Epithelial cell of esophagus (primary cell): ENCODE data around the gene PTK6.

Source experiments
- DNase-seq: peaks from one replicate; pipeline ENCODE4 v3.0.0; 2010; ENCODE audit warnings: low read depth
- H3K4me3 ChIP-seq: 2 replicates; pipeline ENCODE4 v1.5.1; 2011; ENCODE audit warnings: mild to moderate bottlenecking, low read length, control low read depth
- CTCF ChIP-seq: IDR thresholded peaks from 2 replicates; pipeline ENCODE4 v1.5.1; 2011; ENCODE audit warnings: low read depth, mild to moderate bottlenecking, low read length, control low read depth, inconsistent platforms; ENCODE audit not compliant: insufficient read depth; ENCODE audit errors: missing control alignments

The PTK6 gene

DNA sequence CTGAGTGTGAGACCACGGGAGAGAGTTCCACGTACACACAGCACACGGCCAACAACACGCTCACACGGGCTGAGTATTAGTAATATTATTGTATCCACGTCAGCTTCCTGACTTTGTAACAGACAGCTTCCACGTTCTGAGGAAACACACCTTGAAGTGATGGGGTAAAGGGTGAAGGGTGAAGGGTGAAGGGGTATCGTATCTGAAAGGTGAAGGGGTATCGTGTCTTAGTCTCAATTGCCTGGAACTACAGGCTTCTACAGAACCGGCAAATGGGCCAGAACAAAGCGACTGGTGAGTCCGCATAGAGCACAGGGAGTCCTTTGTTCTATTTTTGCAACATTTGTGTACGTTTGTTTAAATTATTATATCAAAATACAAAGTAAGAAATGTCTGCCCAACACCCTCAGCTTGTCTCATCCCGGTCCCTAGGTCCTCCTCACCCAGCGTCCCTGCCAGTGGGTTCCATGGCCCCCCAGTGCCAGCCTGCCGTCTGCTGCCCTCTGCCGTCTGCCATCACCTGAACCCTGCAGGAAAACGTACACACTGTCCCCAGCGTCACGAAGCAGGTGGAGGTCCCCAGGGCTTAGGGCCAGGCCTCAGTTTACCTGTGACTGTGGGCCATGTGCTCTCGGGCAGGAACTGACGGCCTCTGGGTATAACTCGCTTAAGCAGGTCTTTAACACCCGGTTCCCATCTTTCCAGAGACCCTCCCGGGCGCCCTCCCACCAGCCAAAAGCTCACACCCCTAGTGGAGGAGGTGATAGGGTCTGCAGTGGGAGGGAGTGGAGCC lies 41.2 kb upstream of the PTK6 start:
- H3K4me3 ChIP-seq, result no peak overlapping the region
- no peak for TF ChIP-seq CTCF
- no peak for DNase-seq

DNA sequence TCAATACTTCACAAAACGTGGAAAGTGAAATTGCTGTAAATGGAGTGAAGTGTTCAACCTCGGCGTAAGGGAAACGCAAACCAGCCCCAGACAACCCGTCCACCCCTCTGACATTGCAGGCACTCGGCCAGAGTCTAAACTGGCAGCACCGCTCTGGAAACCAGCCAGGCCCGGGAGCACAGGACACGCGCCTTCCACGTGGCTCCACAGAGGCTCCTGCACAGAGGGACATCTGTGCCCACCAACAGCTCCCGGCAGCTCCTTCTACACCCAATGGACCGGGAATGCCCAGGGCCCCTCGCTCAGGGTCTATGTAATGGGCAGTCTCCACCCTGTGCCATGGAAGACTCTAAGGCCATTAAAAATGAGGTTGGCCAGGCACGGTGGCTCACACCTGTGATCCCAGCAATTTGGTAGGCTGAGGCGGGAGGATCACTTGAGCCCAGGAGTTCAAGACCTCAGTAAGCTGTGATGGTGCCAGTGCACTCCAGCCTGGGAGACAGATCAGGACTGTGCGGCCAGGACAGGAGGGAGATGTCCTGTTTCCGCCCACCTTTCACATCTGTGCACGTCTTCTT lies 40.2 kb upstream of the PTK6 start:
- TF ChIP-seq CTCF, result no peak
- H3K4me3 ChIP-seq, result no peak overlapping the region
- no peak for DNase-seq

- no peak for TF ChIP-seq CTCF
- no peak for DNase-seq
- no peak overlapping the region for H3K4me3 ChIP-seq
These were observed 39.1 kb upstream of the PTK6 start for GRCh38 chr20:63576311-63576710.

DNA sequence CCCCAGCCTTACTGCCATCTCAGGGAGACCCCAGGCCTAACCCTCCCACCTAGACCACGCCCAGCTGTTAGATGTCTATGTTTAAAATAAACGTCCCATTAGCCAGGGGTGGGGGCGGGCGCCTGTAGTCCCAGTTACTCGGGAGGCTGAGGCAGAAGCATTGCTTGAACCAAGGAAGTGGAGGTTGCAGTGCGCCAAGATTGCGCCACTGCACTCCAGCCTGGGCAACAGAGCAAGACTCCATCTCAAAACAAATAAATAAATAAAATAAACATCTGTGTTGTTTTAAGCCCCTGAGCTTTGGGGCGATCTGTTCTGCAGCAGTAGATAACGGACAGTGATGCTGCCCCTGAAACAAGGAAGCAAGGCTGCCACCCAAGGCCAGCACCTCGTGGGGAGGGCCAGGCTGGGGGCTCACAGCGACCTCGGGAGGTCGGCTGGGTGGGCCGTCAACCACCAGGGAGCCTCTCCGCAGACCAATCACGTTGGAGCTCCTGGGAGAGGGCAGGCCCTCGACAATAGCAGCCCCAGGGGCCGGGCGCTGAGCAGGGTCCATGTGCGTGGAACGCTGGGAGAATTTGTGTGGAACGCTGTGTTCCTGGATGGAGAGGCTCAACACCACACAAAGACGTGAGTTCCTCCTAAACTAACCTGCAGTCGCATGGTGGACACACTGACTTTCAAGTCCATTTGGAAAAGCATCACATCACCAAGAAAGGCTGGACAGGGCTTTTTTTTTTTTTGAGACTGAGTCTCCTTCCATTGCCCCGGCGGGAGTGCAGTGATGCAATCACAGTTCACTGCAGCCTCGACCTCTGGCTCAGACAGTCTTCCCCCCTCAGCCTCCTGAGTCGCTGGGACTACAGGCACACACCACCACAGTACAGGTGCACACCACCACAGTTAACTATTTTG lies 37.9 kb upstream of the PTK6 start:
- no peak for TF ChIP-seq CTCF
- H3K4me3 ChIP-seq, result no peak overlapping the region
- no peak for DNase-seq

GRCh38 chr20:63574156-63574828 lies 37.1 kb upstream of the PTK6 start, which contains the start of gene HELZ2:
TSS of gene HELZ2 (minus strand) at chr20:63574239. CDS start at chr20:63572385, 1,854 bp downstream.
- H3K4me3 ChIP-seq, result peak within 1 kb of the TSS; percentile 81
- TF ChIP-seq CTCF, result no peak
- DNase-seq, result peak; percentile 67

GRCh38 chr20:63573647-63574131 lies 36.5 kb upstream of the PTK6 start:
- no peak for DNase-seq
- peak overlapping the region; percentile 81 for H3K4me3 ChIP-seq
- TF ChIP-seq CTCF, result no peak
